Measurements from ENCODE around the gene AK9. TPM values are rescaled to one million over a fixed set of nuclear protein-coding genes. Genes with fewer than 3 reads are reported as not detected.

AK9 gene
- total and polyA plus RNA-seq, 2 of the 8 experiments (the other 6 are each of a cell fraction or from before 2014, with no cell fraction given) = 1.8 to 2.2 TPM

- Histone ChIP-seq H2BK120ac (replicated peaks; ENCODE audit: low read depth, low read length) (no peak overlapping the region), H3K14ac (ENCODE audit: insufficient read length) (no peak overlapping the region), H4K8ac (ENCODE audit: extremely low read depth, insufficient read depth, low read length) (no peak overlapping the region), H3K27me3 (replicated peaks in 1 of 4; ENCODE audit: control insufficient read depth in 3 of 4, extremely low read depth in 1 of 4, insufficient read depth in 3 of 4, low read length in 3 of 4) (no peaks in the 10 kb centered on the region), H3K9me3 (ENCODE audit: insufficient read depth in 2 of 2, low read depth in 1 of 2, low read length in 1 of 2) (no peaks in the 10 kb centered on the region), H3K18ac (ENCODE audit: extremely low read depth, low read length) (no peak overlapping the region), H2BK20ac (ENCODE audit: low read length) (no peak overlapping the region), H4K5ac (ENCODE audit: insufficient read length, low read depth, low read length) (no peak overlapping the region), H3K36me3 (ENCODE audit: control insufficient read depth in 2 of 4, insufficient read depth in 4 of 4, low read length in 3 of 4) (peaks cover 11 to 47% (median 23%) of the 10 kb centered on the region in 4 experiments; a peak in 6 of 8 replicates), H3K4ac (replicated peaks; ENCODE audit: insufficient read length, low read depth, low read length) (no peak overlapping the region), H3K4me1 (replicated peaks in 1 of 4; ENCODE audit: control insufficient read depth in 3 of 4, insufficient read depth in 4 of 4, low read length in 3 of 4) (peaks cover 0 to 9% (median 5%) of the 10 kb centered on the region in 4 experiments; a peak in 6 of 7 replicates), H3K79me2 (ENCODE audit: control insufficient read depth in 1 of 2, insufficient read depth in 2 of 2, low read length in 2 of 2) (peaks cover 0 to 3% of the 10 kb centered on the region in 2 experiments; a peak in 1 of 4 replicates), H2BK15ac (ENCODE audit: low read length) (no peak overlapping the region), H2AK5ac (ENCODE audit: low read depth, low read length) (no peak overlapping the region), H2BK12ac (ENCODE audit: low read depth, low read length) (no peak overlapping the region), H3K9ac (replicated peaks in 1 of 4; ENCODE audit: extremely low read depth in 1 of 4, low read depth in 3 of 4, low read length in 3 of 4) (no peak overlapping the region), H2BK5ac (ENCODE audit: low read depth, low read length) (no peak overlapping the region), H4K20me1 (replicated peaks in 1 of 2; ENCODE audit: control insufficient read depth in 1 of 2, insufficient read depth in 2 of 2, low read length in 2 of 2) (peaks cover 6 to 19% of the 10 kb centered on the region in 2 experiments), H3K4me2 (ENCODE audit: insufficient read depth in 1 of 2, low read depth in 2 of 2, low read length in 2 of 2) (no peak overlapping the region), H3K56ac (replicated peaks; ENCODE audit: insufficient read length, low read depth, low read length) (no peak overlapping the region), H3K23ac (ENCODE audit: insufficient read length) (no peak overlapping the region), H3K27ac (ENCODE audit: low read depth, low read length) (no peak overlapping the region), H3K23me2 (ENCODE audit: low read depth, low read length) (peaks cover 4% of the 10 kb centered on the region; the same call in 1 of the 2 replicates), H2AFZ (ENCODE audit: low read length) (no peak overlapping the region), H3K4me3 (ENCODE audit: extremely low read depth in 1 of 4, insufficient read depth in 2 of 4, low read depth in 3 of 4, low read length in 4 of 4) (no peak overlapping the region), H3K79me1 (ENCODE audit: low read depth, low read length) (no peaks in the 10 kb centered on the region; the same call in none of the 2 replicates), H4K91ac (replicated peaks; ENCODE audit: insufficient read length, low read length) (no peak overlapping the region)
- 91% methylated on average over 15 of the region's 15 CpGs; no CpG with 5 or more reads in 1 of the 2 experiments for WGBS, 2 experiments (ENCODE audit: extremely low coverage in 1 of 2, insufficient coverage in 1 of 2, insufficient read length in 1 of 2, insufficient replicate concordance in 2 of 2, low coverage in 1 of 2, low lambda C conversion rate in 2 of 2, missing lambda C conversion rate in 1 of 2)
- CTCF ChIA-PET (ENCODE audit: partially characterized antibody) = interaction anchor here (0.6 to 6.1 kb wide), 3 partner anchors 8 to 263 kb away, joined by 3 to 63 read pairs (median 3); partner anchors contain the start of gene MICAL1
- DNase-seq (ENCODE audit: low read depth in 1 of 2, low spot score in 2 of 2) = peak in 1 of 2 experiments; percentile 23
- no peak for FAIRE-seq
- POLR2A ChIA-PET (ENCODE audit: partially characterized antibody) = interaction anchor here (0.6 to 1.6 kb wide), 3 partner anchors 10 to 62 kb away, joined by 3 to 10 read pairs (median 4); partner anchors contain the start of gene MICAL1
- TF ChIP-seq HDAC2 (IDR thresholded peaks at IDR 0.05; ENCODE audit: borderline replicate concordance in 1 of 2, low read depth in 2 of 2, low read length in 2 of 2) (no peak), SIRT6 (IDR thresholded peaks at IDR 0.05; ENCODE audit: low read length) (no peak), RFX5 (IDR thresholded peaks at IDR 0.05; ENCODE audit: borderline replicate concordance, low read depth, low read length) (no peak), RAD21 (IDR thresholded peaks at IDR 0.05 in 1 of 2, conservative IDR thresholded peaks at IDR 0.05 in 1 of 2; ENCODE audit: low read depth in 2 of 2, low read length in 2 of 2) (no peak)
Observed at GRCh38 chr6:109446072-109446471, 244.9 kb downstream of the AK9 start.
